SK-N-SH (cell line): ENCODE results near the gene PDE2A.

ENCODE experiments used
- CTCF ChIP-seq: fragments of 200-600 bp; sonication (generic); IDR thresholded peaks from 2 replicates; pipeline ENCODE4 v1.6.1; 2017; ENCODE audit warnings: antibody characterized with exemption, mild to moderate bottlenecking, moderate library complexity
- EP300 ChIP-seq, 2 experiments: IDR thresholded peaks; 2 replicates each; pipeline versions ENCODE4 v1.4.0 to v1.6.1; 2012; ENCODE audit warnings: borderline replicate concordance in 1 of 2, low read depth in 1 of 2, low read length in 1 of 2
- FOXM1 ChIP-seq: IDR thresholded peaks from 2 replicates; pipeline ENCODE4 v1.4.0; 2012; ENCODE audit warnings: low read depth, mild to moderate bottlenecking
- GATA2 ChIP-seq: sonication (generic); formaldehyde crosslinking; IDR thresholded peaks from 2 replicates; pipeline ENCODE4 v1.5.0; 2020; ENCODE audit warnings: mild to moderate bottlenecking, missing genetic modification reagents
- MAX ChIP-seq: IDR thresholded peaks from 2 replicates; pipeline ENCODE4 v1.4.0; 2012; ENCODE audit warnings: low read depth
- POLR2AphosphoS5 ChIP-seq: IDR thresholded peaks from 2 replicates; pipeline ENCODE4 v1.6.1; 2012; ENCODE audit warnings: low read depth, low read length
- RAD21 ChIP-seq: IDR thresholded peaks from 2 replicates; pipeline ENCODE4 v1.6.1; 2012; ENCODE audit warnings: mild to moderate bottlenecking, low read length
- RCOR1 ChIP-seq: fragments of 150-350 bp; IDR thresholded peaks from 2 replicates; pipeline ENCODE4 v1.6.1; 2017; ENCODE audit warnings: antibody characterized with exemption, low read length
- REST ChIP-seq: IDR thresholded peaks from 2 replicates; pipeline ENCODE4 v1.6.1; 2012; ENCODE audit warnings: mild to moderate bottlenecking, low read depth, low read length, moderate library complexity
- TAF1 ChIP-seq: IDR thresholded peaks from 2 replicates; pipeline ENCODE4 v1.6.1; 2012; ENCODE audit warnings: low read depth, mild to moderate bottlenecking, low read length, moderate library complexity, borderline replicate concordance

- TF ChIP-seq POLR2AphosphoS5 (no peak), CTCF (no peak), TAF1 (no peak), RCOR1 (no peak), MAX (no peak), RAD21 (no peak), GATA2 (CRISPR knock-in tag) (no peak), REST (no peak), FOXM1 (no peak), EP300 (IDR thresholded peaks at IDR 0.05; ENCODE audit: borderline replicate concordance in 1 of 2, low read depth in 1 of 2, low read length in 1 of 2) (no peak)
Measured at GRCh38 chr11:72623052-72623451, 51.2 kb downstream of the PDE2A start.
